Hepatocyte (in vitro differentiated cells): ENCODE measurements around the gene KLHL8.
"Not testable (repeated sequence)": the region's sequence is repeated elsewhere in the genome, so short reads cannot be mapped to it uniquely, and the experiment has no call there.

Experiments
- CTCF ChIP-seq: fragments of 200-600 bp; sonication (generic); IDR thresholded peaks from 2 replicates; pipeline ENCODE4 v1.5.1; 2016; ENCODE audit warnings: antibody characterized with exemption, mild to moderate bottlenecking; ENCODE audit not compliant: poor library complexity
- EZH2 ChIP-seq: fragments of 200-600 bp; sonication (generic); IDR thresholded peaks from 2 replicates; pipeline ENCODE4 v1.6.1; 2016; ENCODE audit warnings: antibody characterized with exemption, mild to moderate bottlenecking, borderline replicate concordance
- EZH2phosphoT487 ChIP-seq: fragments of 200-600 bp; sonication (generic); IDR thresholded peaks from one replicate; pipeline ENCODE4 v1.6.1; 2018; ENCODE audit warnings: antibody characterized with exemption, mild to moderate bottlenecking, low read depth, moderate library complexity; ENCODE audit not compliant: unreplicated experiment, severe bottlenecking

- not testable (repeated sequence) for TF ChIP-seq EZH2, CTCF, EZH2phosphoT487
Measured at GRCh38 chr4:87217235-87217763, 3.1 kb downstream of the KLHL8 start.
